GM12892 (cell line): Measurements from ENCODE around the gene NRN1L. TPM values are rescaled to one million over a fixed set of nuclear protein-coding genes. Genes with fewer than 3 reads are reported as not detected.
"Not testable (repeated sequence)": the region's sequence is repeated elsewhere in the genome, so short reads cannot be mapped to it uniquely, and the experiment has no call there.

ENCODE experiments used
- DNase-seq: peaks from one replicate; pipeline ENCODE4 v3.0.0; 2011; ENCODE audit not compliant: insufficient read length
- FAIRE-seq: peaks from 2 replicates; lab custom pipeline; 2011; peaks lifted over from hg19 to GRCh38; lab: Jason Lieb, UNC
- POLR2A ChIP-seq: IDR thresholded peaks from 2 replicates; pipeline ENCODE4 v1.6.1; 2011; ENCODE audit warnings: low read depth, low read length, control low read depth
- POLR2AphosphoS5 ChIP-seq: IDR thresholded peaks from 2 replicates; pipeline ENCODE4 v1.6.1; 2011; ENCODE audit warnings: low read depth, low read length, control low read depth
- TAF1 ChIP-seq: IDR thresholded peaks from 2 replicates; pipeline ENCODE4 v1.6.1; 2011; ENCODE audit warnings: low read depth, mild to moderate bottlenecking, control low read depth, low read length, borderline replicate concordance
- polyA plus RNA-seq: library from polyadenylated mRNA; unstranded; fragments of >200 nt; gene quantifications from one replicate; pipeline ENCODE4 v1.2.1, GENCODE V29; 2012; ENCODE audit warnings: missing spikeins, inconsistent platforms; ENCODE audit not compliant: missing spikeins

The NRN1L gene
- polyA plus RNA-seq = 0.51 TPM

DNA sequence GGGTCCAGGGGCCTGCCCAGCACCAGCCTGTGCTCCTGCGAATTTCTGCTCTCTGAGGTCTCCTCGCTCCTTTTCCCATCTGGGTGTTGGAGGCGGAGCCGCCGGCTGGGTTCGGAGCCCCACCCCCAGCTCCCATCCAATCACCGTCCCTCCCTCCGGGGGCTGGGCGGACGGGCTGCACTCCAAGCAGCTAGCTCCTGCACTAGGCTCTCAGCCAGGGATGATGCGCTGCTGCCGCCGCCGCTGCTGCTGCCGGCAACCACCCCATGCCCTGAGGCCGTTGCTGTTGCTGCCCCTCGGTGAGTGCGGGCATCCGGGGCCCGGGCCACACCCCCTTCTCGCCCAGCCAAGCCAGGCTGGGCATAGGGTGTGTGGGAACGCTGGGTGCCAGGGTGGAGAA is at the start of gene NRN1L:
TSS of gene NRN1L (plus strand) at position 202 of the 400 bp plus-strand sequence. CDS start at position 221, 19 bp downstream.
- FAIRE-seq (no peak), DNase-seq (no peak)

DNA sequence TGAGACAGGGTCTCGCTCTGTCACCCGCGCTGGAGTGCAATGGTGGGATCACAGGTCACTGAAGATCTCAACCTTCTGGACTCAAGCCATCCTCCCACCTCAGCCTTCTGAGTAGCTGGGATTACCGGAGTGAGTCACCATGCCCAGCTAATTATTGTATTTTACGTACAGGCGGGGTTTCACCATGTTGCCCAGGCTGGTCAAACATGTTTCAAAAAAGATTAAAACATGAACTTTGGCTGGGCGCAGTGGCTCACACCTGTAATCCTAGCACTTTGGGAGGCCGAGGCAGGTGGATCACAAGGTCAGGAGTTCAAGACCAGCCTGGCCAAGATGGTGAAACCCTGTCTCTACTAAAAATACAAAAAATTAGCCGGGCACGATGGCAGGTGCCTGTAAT is 47.5 kb upstream of the NRN1L start:
- DNase-seq, FAIRE-seq: not testable (repeated sequence)

More for the DNA sequence above, at the start of gene NRN1L:
- no peak for TF ChIP-seq POLR2A
- no peak for TF ChIP-seq TAF1
- no peak for TF ChIP-seq POLR2AphosphoS5

DNA sequence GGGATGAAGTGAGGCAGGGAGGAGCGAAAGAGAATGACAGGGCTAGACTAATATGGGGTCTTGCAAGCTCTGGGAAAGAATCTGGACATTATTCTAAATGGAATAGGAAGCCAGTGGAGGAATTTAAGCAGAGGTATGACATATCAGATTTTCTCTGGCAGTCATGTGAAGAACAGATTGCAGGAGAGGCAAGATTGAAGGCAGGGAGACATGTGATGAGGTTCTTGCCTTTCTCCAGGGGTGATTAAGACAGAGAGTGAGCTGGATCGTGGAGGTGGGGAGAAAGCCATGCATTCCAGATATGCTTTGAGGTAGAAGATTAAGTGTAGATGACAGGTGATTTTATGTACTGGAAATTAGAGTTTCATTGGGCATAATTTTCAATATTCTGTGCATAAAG is 46.9 kb upstream of the NRN1L start:
- DNase-seq (no peak), FAIRE-seq (no peak)
- no peak for TF ChIP-seq POLR2A

DNA sequence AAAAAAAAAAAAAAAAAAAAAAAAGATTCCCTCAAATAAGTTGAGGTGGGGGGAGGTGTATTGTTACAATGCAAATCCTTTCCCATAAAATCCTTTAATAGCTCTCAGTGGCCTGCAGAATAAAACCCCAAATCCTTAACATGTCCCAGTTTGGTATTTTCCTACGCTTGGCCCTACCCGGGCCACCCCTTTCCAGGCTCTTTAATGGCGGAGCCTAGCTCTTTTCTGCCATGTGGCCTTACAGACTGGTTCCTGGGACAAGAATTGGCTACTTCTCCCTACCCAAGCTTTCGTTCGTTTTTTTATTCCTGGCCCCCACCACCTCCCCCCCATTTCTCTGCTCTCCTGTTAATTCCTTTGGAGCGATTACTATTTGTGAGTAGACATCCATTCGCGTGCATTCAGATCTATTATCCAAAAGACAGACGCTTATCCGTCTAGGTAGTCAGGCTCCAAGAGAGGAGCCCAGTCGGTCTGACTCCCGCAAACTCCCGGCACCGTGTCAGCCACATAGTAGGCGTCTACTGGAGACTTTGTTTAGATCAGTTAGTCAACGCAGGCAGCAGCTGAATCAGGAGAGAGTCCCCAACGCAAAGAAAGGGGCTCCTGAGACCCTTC is 43.4 kb upstream of the NRN1L start:
- TF ChIP-seq POLR2A (no peak), TAF1 (no peak)
- DNase-seq (no peak), FAIRE-seq (no peak)

DNA sequence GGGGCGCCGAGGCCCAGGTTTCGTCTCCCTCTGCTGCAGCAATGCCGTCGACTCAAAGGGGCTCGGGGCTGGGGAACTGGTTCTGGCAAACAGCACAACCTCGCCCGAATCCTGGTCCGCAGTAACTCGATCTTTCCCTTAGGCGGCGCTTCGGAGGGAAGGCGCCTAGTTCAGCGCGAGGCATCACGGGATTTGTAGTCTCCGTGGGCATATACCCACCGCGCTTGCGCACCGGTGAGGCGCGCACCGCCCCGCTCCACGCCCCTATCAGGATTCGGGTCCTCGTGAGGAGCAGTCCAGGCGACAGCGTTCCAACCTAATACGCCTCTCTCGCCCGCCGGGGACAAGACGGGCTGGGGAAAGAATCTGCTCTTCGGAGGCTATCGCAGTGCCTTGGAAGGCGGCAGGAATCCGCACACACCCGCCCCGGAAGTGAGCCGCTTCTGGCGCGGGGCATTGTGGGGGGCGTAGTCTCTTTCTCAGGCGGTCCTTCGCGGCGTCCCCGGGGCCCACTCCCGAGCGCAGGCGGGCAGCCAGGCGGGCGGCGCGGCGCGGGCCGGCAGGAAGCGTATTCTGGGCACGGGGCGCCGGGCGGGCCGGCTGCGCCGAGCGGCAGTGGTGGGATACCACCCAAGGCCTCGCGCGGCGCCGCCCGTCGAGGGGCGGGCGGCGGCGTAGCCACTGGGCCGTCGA is 42.7 kb upstream of the NRN1L start, which contains the start of gene THAP11:
TSS of gene THAP11 (plus strand) at position 505 of the 693 bp plus-strand sequence. CDS start 235 bp downstream, outside the sequence.
- FAIRE-seq = peak; percentile 93
- TF ChIP-seq TAF1 (no peak), POLR2AphosphoS5 (no peak), POLR2A (no peak)
- peak; percentile 94 for DNase-seq

DNA sequence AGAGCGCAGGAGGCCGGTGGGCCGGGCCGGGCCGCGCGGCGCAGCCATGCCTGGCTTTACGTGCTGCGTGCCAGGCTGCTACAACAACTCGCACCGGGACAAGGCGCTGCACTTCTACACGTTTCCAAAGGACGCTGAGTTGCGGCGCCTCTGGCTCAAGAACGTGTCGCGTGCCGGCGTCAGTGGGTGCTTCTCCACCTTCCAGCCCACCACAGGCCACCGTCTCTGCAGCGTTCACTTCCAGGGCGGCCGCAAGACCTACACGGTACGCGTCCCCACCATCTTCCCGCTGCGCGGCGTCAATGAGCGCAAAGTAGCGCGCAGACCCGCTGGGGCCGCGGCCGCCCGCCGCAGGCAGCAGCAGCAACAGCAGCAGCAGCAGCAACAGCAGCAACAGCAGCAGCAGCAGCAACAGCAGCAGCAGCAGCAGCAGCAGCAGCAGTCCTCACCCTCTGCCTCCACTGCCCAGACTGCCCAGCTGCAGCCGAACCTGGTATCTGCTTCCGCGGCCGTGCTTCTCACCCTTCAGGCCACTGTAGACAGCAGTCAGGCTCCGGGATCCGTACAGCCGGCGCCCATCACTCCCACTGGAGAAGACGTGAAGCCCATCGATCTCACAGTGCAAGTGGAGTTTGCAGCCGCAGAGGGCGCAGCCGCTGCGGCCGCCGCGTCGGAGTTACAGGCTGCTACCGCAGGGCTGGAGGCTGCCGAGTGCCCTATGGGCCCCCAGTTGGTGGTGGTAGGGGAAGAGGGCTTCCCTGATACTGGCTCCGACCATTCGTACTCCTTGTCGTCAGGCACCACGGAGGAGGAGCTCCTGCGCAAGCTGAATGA is 42.0 kb upstream of the NRN1L start:
- DNase-seq (peak; percentile 54), FAIRE-seq (peak; percentile 83)
- 0 out of 2 replicates have a peak, but pooled peaks have one; percentile 17 for TF ChIP-seq POLR2A
- no peak for TF ChIP-seq POLR2AphosphoS5
- 0 out of 2 replicates have a peak, but pooled peaks have one; percentile 23 for TF ChIP-seq TAF1

GRCh38 chr16:67843343-67843765 is 41.3 kb upstream of the NRN1L start:
- no peak for TF ChIP-seq POLR2AphosphoS5
- no peak for TF ChIP-seq TAF1
- no peak for TF ChIP-seq POLR2A
- FAIRE-seq (peak; percentile 24), DNase-seq (no peak)

GRCh38 chr16:67844497-67844896 is 40.2 kb upstream of the NRN1L start:
- no peak for FAIRE-seq

DNA sequence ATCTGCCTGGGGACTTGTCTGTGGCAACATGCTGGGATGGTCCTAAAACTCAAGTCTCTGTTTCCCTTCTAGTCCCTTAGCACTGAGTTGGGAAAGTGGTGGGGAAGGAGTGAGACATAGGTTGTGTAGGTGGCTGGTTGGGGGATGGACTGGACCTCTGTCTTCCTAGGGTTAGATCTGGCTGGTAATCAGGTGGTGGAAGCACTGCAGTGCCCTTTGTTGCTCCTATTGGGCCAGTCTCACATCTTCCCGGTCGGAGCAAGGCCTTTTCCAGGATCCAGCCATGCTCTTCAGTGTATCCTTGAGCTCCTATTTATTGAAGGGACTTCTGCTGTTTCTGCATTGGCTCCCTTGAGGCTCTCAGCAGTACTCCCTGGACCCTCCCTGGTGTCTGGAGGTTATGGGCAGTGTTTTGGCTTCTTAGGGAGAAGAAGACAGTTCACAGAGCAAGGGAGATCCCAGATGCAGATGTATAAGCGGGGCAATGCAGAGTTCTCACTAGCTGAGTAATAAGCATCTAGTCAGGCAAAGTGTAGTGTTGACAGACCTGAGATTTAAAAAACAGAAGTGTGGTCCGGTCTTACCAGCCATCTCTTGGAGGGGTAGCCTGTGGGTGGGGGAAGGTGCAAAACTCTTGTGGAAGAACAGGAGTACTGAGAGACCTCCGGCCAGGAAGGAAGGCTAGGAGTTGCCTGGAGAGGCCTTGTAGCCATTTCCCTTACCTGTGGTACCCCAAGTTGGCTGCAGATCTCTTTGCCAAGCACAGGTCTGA is 39.2 kb upstream of the NRN1L start:
- FAIRE-seq (no peak), DNase-seq (no peak)
- TF ChIP-seq POLR2AphosphoS5 (no peak), TAF1 (no peak), POLR2A (no peak)

More at GRCh38 chr16:67844497-67844896, 40.2 kb upstream of the NRN1L start:
- TF ChIP-seq TAF1 = no peak
- no peak for TF ChIP-seq POLR2A
- no peak for TF ChIP-seq POLR2AphosphoS5
- DNase-seq = no peak

- DNase-seq = no peak
- TF ChIP-seq POLR2A (no peak), TAF1 (no peak), POLR2AphosphoS5 (no peak)
- FAIRE-seq = no peak
These were observed 38.7 kb upstream of the NRN1L start for GRCh38 chr16:67846063-67846319.

- DNase-seq (peak; percentile 95), FAIRE-seq (peak; percentile 88)
- TF ChIP-seq TAF1 (peak; percentile 49; the same call in 1 of the 2 replicates), POLR2A (peak; percentile 75; the same call in 1 of the 2 replicates), POLR2AphosphoS5 (peak; percentile 42; the same call in 1 of the 2 replicates)
These were observed 38.2 kb upstream of the NRN1L start, which contains the start of gene NUTF2 for GRCh38 chr16:67846320-67847063. TSS of gene NUTF2 (plus strand) at chr16:67846933. CDS start at chr16:67865131, 18,198 bp downstream.
